Activated naive CD4-positive, alpha-beta T cell treated with anti-CD3 and anti-CD28 coated beads for 36 hours (primary cell): ENCODE measurements around the gene NTSR2. TPM values are rescaled to one million over a fixed set of nuclear protein-coding genes. Genes with fewer than 3 reads are reported as not detected.

ENCODE experiments used
- CTCF ChIA-PET: fragments of 350-600 bp; sonication (Branson Sonifier 250); formaldehyde crosslinking; loops from one replicate; lab custom pipeline; 2021; ENCODE audit warnings: antibody characterized with exemption; lab: Charles Lee
- DNase-seq: peaks from one replicate; pipeline ENCODE4 v3.0.0-alpha.2; 2020
- H3K27ac Mint-ChIP-seq: one replicate; pipeline ENCODE4 v1.8.0; 2021; ENCODE audit warnings: mild to moderate bottlenecking, mixed read lengths
- H3K27me3 Mint-ChIP-seq: one replicate; pipeline ENCODE4 v1.8.0; 2021; ENCODE audit warnings: low read depth, mixed read lengths
- H3K36me3 Mint-ChIP-seq: one replicate; pipeline ENCODE4 v1.8.0; 2021; ENCODE audit warnings: low read depth, mixed read lengths
- H3K4me1 Mint-ChIP-seq: one replicate; pipeline ENCODE4 v1.8.0; 2021; ENCODE audit warnings: low read depth, mixed read lengths
- H3K4me3 Mint-ChIP-seq: one replicate; pipeline ENCODE4 v1.8.0; 2021; ENCODE audit warnings: mild to moderate bottlenecking, moderate library complexity, mixed read lengths
- H3K9me3 Mint-ChIP-seq: one replicate; pipeline ENCODE4 v1.8.0; 2021; ENCODE audit warnings: mixed read lengths
- intact Hi-C: fragments of 100-400 bp; cut with micrococcal nuclease; formaldehyde crosslinking; loops from one replicate; pipeline ENCODE4 v1.15.1; 2023
- total RNA-seq, 2 experiments: library from RNA; stranded (reverse); gene quantifications; one replicate each; pipeline ENCODE4 v1.2.3, GENCODE V29; 2021

The NTSR2 gene
- total RNA-seq, 2 experiments from 2014 or later, result not detected

- Mint-ChIP-seq H3K27ac (no peak overlapping the region), H3K4me3 (no peak overlapping the region), H3K36me3 (peaks cover 4% of the 10 kb centered on the region), H3K9me3 (peaks cover 10% of the 10 kb centered on the region), H3K4me1 (no peaks in the 10 kb centered on the region), H3K27me3 (peaks cover 13% of the 10 kb centered on the region)
- DNase-seq, result no peak
- CTCF ChIA-PET, result no interaction called here
- intact Hi-C loops, result no loop called here
Observed at GRCh38 chr2:11659851-11660250, 10.1 kb downstream of the NTSR2 start.

- H3K4me1 Mint-ChIP-seq, result no peaks in the 10 kb centered on the region
- no peak overlapping the region for H3K27ac Mint-ChIP-seq
- no peak for DNase-seq
- intact Hi-C loops, result no loop called here
- H3K9me3 Mint-ChIP-seq, result peaks cover 10% of the 10 kb centered on the region
- H3K36me3 Mint-ChIP-seq, result peaks cover 4% of the 10 kb centered on the region
- H3K4me3 Mint-ChIP-seq, result no peak overlapping the region
- CTCF ChIA-PET, result no interaction called here
- H3K27me3 Mint-ChIP-seq, result peaks cover 13% of the 10 kb centered on the region
Observed at GRCh38 chr2:11659115-11659475, 10.9 kb downstream of the NTSR2 start.

- Mint-ChIP-seq H3K4me3 (no peak overlapping the region), H3K4me1 (no peaks in the 10 kb centered on the region), H3K27me3 (peaks cover 13% of the 10 kb centered on the region), H3K27ac (no peak overlapping the region), H3K9me3 (peaks cover 10% of the 10 kb centered on the region), H3K36me3 (peaks cover 4% of the 10 kb centered on the region)
- no peak for DNase-seq
- CTCF ChIA-PET, result interaction anchor here (1.0 kb wide), 1 partner anchor 24 kb away, joined by 4 read pairs; no protein-coding TSS in a partner anchor
- intact Hi-C loops, result no loop called here
Observed at GRCh38 chr2:11658208-11659114, 11.5 kb downstream of the NTSR2 start.

- H3K9me3 Mint-ChIP-seq, result peaks cover 5% of the 10 kb centered on the region
- H3K27ac Mint-ChIP-seq, result no peak overlapping the region
- intact Hi-C loops, result no loop called here
- no peak for DNase-seq
- no peaks in the 10 kb centered on the region for H3K4me1 Mint-ChIP-seq
- no peak overlapping the region for H3K4me3 Mint-ChIP-seq
- peaks cover 4% of the 10 kb centered on the region for H3K36me3 Mint-ChIP-seq
- H3K27me3 Mint-ChIP-seq, result peaks cover 11% of the 10 kb centered on the region
- CTCF ChIA-PET, result interaction anchor here (1.0 kb wide), 1 partner anchor 25 kb away, joined by 4 read pairs; no protein-coding TSS in a partner anchor
Observed at GRCh38 chr2:11657646-11658045, 12.3 kb downstream of the NTSR2 start.

GRCh38 chr2:11657195-11657594, 12.8 kb downstream of the NTSR2 start:
- CTCF ChIA-PET, result no interaction called here
- intact Hi-C loops, result no loop called here
- Mint-ChIP-seq H3K27ac (no peak overlapping the region), H3K9me3 (peaks cover 4% of the 10 kb centered on the region), H3K36me3 (peaks cover 3% of the 10 kb centered on the region), H3K4me3 (no peak overlapping the region), H3K4me1 (no peaks in the 10 kb centered on the region), H3K27me3 (peaks cover 11% of the 10 kb centered on the region)
- DNase-seq, result no peak

- Mint-ChIP-seq H3K4me3 (no peak overlapping the region), H3K27ac (no peak overlapping the region), H3K4me1 (peaks cover under 1% of the 10 kb centered on the region), H3K9me3 (no peaks in the 10 kb centered on the region), H3K36me3 (no peaks in the 10 kb centered on the region), H3K27me3 (peaks cover 11% of the 10 kb centered on the region)
- CTCF ChIA-PET, result no interaction called here
- no peak for DNase-seq
- intact Hi-C loops, result no loop called here
Observed at GRCh38 chr2:11656671-11657101, 13.3 kb downstream of the NTSR2 start.

GRCh38 chr2:11656252-11656651, 13.7 kb downstream of the NTSR2 start:
- intact Hi-C loops, result no loop called here
- H3K27ac Mint-ChIP-seq, result no peak overlapping the region
- peaks cover 2% of the 10 kb centered on the region for H3K4me1 Mint-ChIP-seq
- H3K36me3 Mint-ChIP-seq, result no peaks in the 10 kb centered on the region
- H3K4me3 Mint-ChIP-seq, result no peak overlapping the region
- DNase-seq, result no peak
- CTCF ChIA-PET, result interaction anchor here (0.7 kb wide), 1 partner anchor 21 kb away, joined by 3 read pairs; no protein-coding TSS in a partner anchor
- peaks cover 11% of the 10 kb centered on the region for H3K27me3 Mint-ChIP-seq
- no peaks in the 10 kb centered on the region for H3K9me3 Mint-ChIP-seq

GRCh38 chr2:11655495-11655894, 14.5 kb downstream of the NTSR2 start:
- Mint-ChIP-seq H3K9me3 (no peaks in the 10 kb centered on the region), H3K27me3 (peaks cover 8% of the 10 kb centered on the region), H3K36me3 (no peaks in the 10 kb centered on the region), H3K4me3 (no peak overlapping the region), H3K27ac (no peak overlapping the region), H3K4me1 (peaks cover 2% of the 10 kb centered on the region)
- intact Hi-C loops, result no loop called here
- no peak for DNase-seq
- CTCF ChIA-PET, result interaction anchor here (0.7 kb wide), 1 partner anchor 22 kb away, joined by 3 read pairs; no protein-coding TSS in a partner anchor

GRCh38 chr2:11652553-11652952, 17.4 kb downstream of the NTSR2 start:
- H3K27me3 Mint-ChIP-seq, result no peaks in the 10 kb centered on the region

GRCh38 chr2:11651856-11652548, 18.0 kb downstream of the NTSR2 start:
- no peaks in the 10 kb centered on the region for H3K9me3 Mint-ChIP-seq
- H3K27me3 Mint-ChIP-seq, result no peaks in the 10 kb centered on the region
- intact Hi-C loops, result no loop called here
- no peaks in the 10 kb centered on the region for H3K36me3 Mint-ChIP-seq
- no peak overlapping the region for H3K4me3 Mint-ChIP-seq
- CTCF ChIA-PET, result interaction anchor here (0.9 kb wide), 1 partner anchor 69 kb away, joined by 4 read pairs; no protein-coding TSS in a partner anchor
- no peak for DNase-seq
- peaks cover 2% of the 10 kb centered on the region for H3K4me1 Mint-ChIP-seq
- no peak overlapping the region for H3K27ac Mint-ChIP-seq

More at GRCh38 chr2:11652553-11652952, 17.4 kb downstream of the NTSR2 start:
- no peak overlapping the region for H3K4me3 Mint-ChIP-seq
- H3K4me1 Mint-ChIP-seq, result peaks cover 2% of the 10 kb centered on the region
- intact Hi-C loops, result no loop called here
- no peaks in the 10 kb centered on the region for H3K36me3 Mint-ChIP-seq
- no peak overlapping the region for H3K27ac Mint-ChIP-seq
- DNase-seq, result no peak
- no peaks in the 10 kb centered on the region for H3K9me3 Mint-ChIP-seq
- CTCF ChIA-PET, result interaction anchor here (0.9 to 1.0 kb wide), 2 partner anchors 29 to 70 kb away, joined by 3 to 4 read pairs; no protein-coding TSS in a partner anchor

GRCh38 chr2:11649093-11649492, 20.9 kb downstream of the NTSR2 start:
- CTCF ChIA-PET, result interaction anchor here (1.0 kb wide), 1 partner anchor 14 kb away, joined by 3 read pairs; no protein-coding TSS in a partner anchor
- Mint-ChIP-seq H3K4me3 (no peak overlapping the region), H3K9me3 (no peaks in the 10 kb centered on the region), H3K27ac (no peak overlapping the region), H3K36me3 (no peaks in the 10 kb centered on the region), H3K4me1 (peaks cover 2% of the 10 kb centered on the region), H3K27me3 (no peaks in the 10 kb centered on the region)
- DNase-seq, result no peak
- intact Hi-C loops, result no loop called here

- intact Hi-C loops, result no loop called here
- CTCF ChIA-PET, result interaction anchor here (1.0 kb wide), 1 partner anchor 13 kb away, joined by 3 read pairs; no protein-coding TSS in a partner anchor
- no peak overlapping the region for H3K4me3 Mint-ChIP-seq
- H3K36me3 Mint-ChIP-seq, result no peaks in the 10 kb centered on the region
- H3K27ac Mint-ChIP-seq, result no peak overlapping the region
- no peaks in the 10 kb centered on the region for H3K9me3 Mint-ChIP-seq
- DNase-seq, result no peak
- H3K4me1 Mint-ChIP-seq, result peaks cover 2% of the 10 kb centered on the region
- H3K27me3 Mint-ChIP-seq, result no peaks in the 10 kb centered on the region
Observed at GRCh38 chr2:11647834-11648600, 22.0 kb downstream of the NTSR2 start.
